Ureter (tissue), 1 donor: Measurements from ENCODE around the gene INHBE. TPM values are rescaled to one million over a fixed set of nuclear protein-coding genes. Genes with fewer than 3 reads are reported as not detected.
"Not testable (repeated sequence)": the region's sequence is repeated elsewhere in the genome, so short reads cannot be mapped to it uniquely, and the experiment has no call there.

Experiments
- DNase-seq: peaks from one replicate; pipeline ENCODE4 v3.0.0-alpha.2; 2020; ENCODE audit warnings: low spot score
- total RNA-seq: library from RNA; stranded (reverse); gene quantifications from one replicate; pipeline ENCODE4 v1.2.4, GENCODE V29; 2023
- donor health status: DM: yes; HTN: yes; CAD: no.

INHBE gene
- total RNA-seq, 1 donor from 2014 or later = 0.23 TPM

GRCh38 chr12:57497223-57498131, 42.4 kb downstream of the INHBE start:
- no peak for DNase-seq

GRCh38 chr12:57498132-57498502, 43.0 kb downstream of the INHBE start:
- no peak for DNase-seq

GRCh38 chr12:57498571-57498970, 43.5 kb downstream of the INHBE start:
- no peak for DNase-seq

GRCh38 chr12:57500213-57500612, 45.1 kb downstream of the INHBE start:
- no peak for DNase-seq

- not testable (repeated sequence) for DNase-seq
These were observed 47.3 kb downstream of the INHBE start for GRCh38 chr12:57502311-57502969.

- DNase-seq = not testable (repeated sequence)
These were observed 51.4 kb downstream of the INHBE start for GRCh38 chr12:57506541-57506940.

Other genes starting within 250 kb of the INHBE start
- not detected for gene NXPH4, start 238.5 kb upstream of the INHBE start, total RNA-seq
- gene SHMT2, start 225.6 kb upstream of the INHBE start, total RNA-seq = 97.4 TPM
- 3.0 TPM for gene STAC3, start 204.1 kb upstream of the INHBE start, total RNA-seq
- 75.3 TPM for gene R3HDM2, start 24.3 kb upstream of the INHBE start, total RNA-seq
- not detected for gene INHBC, start 20.5 kb upstream of the INHBE start, total RNA-seq
- 4.2 TPM for gene GLI1, start 4.5 kb downstream of the INHBE start, total RNA-seq
- gene ARHGAP9, start 24.6 kb downstream of the INHBE start, total RNA-seq = 10.0 TPM
- gene MARS1, start 32.8 kb downstream of the INHBE start, total RNA-seq = 327 TPM
- 30.8 TPM for gene DDIT3, start 65.2 kb downstream of the INHBE start, total RNA-seq
- gene MBD6, start 67.5 kb downstream of the INHBE start, total RNA-seq = 177 TPM
- 104 TPM for gene DCTN2, start 91.9 kb downstream of the INHBE start, total RNA-seq
- 0.99 TPM for gene KIF5A, start 94.7 kb downstream of the INHBE start, total RNA-seq
- 48.0 TPM for gene PIP4K2C, start 135.9 kb downstream of the INHBE start, total RNA-seq
- gene DTX3, start 149.5 kb downstream of the INHBE start, total RNA-seq = 40.0 TPM
- gene ARHGEF25, start 156.1 kb downstream of the INHBE start, total RNA-seq = 41.5 TPM
- 3.3 TPM for gene B4GALNT1, start 177.9 kb downstream of the INHBE start, total RNA-seq
- gene OS9, start 238.8 kb downstream of the INHBE start, total RNA-seq = 201 TPM